Colonic mucosa (tissue), 4 donors: ENCODE data around the gene REM2. TPM values are rescaled to one million over a fixed set of nuclear protein-coding genes. Genes with fewer than 3 reads are reported as not detected.

Experiments
- DNase-seq: peaks from one replicate; pipeline ENCODE4 v3.0.0-alpha.2; 2020
- H3K27ac ChIP-seq: fragments of 200-600 bp; one replicate; pipeline ENCODE4 v1.8.0; 2021
- H3K27me3 ChIP-seq: fragments of 200-600 bp; one replicate; pipeline ENCODE4 v1.8.0; 2021
- H3K36me3 ChIP-seq: fragments of 200-600 bp; one replicate; pipeline ENCODE4 v1.8.0; 2021
- H3K4me1 ChIP-seq: fragments of 200-600 bp; one replicate; pipeline ENCODE4 v1.8.0; 2021; ENCODE audit warnings: mild to moderate bottlenecking
- H3K4me3 ChIP-seq: fragments of 200-600 bp; one replicate; pipeline ENCODE4 v1.8.0; 2021
- H3K9ac ChIP-seq, 2 donors: one replicate each; pipeline ENCODE4 v1.7.0; 2013; ENCODE audit warnings: control low read depth in 2 of 2, low read depth in 2 of 2, low read length in 2 of 2
- H3K9me3 ChIP-seq: fragments of 200-600 bp; one replicate; pipeline ENCODE4 v1.8.0; 2021
- intact Hi-C: fragments of 100-400 bp; cut with DNase I; formaldehyde crosslinking; loops from one replicate; pipeline ENCODE4 v1.14.1; 2022
- total RNA-seq, 2 donors: library from RNA; stranded (reverse); fragmentation: NEBNext Ultra II Directional in 1 of 2; extraction: Animal tissue kit (Norgen Biotek cat#: 25700) in 1 of 2; gene quantifications; one replicate each; pipeline ENCODE4 v1.2.1, GENCODE V29; 2021
- TF ChIP-seq, protein P1 (sequence below): fragments of 200-600 bp; IDR thresholded peaks from one replicate; pipeline ENCODE4 v1.8.0; 2022; ENCODE audit warnings: antibody characterized with exemption, mild to moderate bottlenecking
- donor health status: healthy.
- donor health status: DM: no; HTN: no; CAD: no.
- donor health status: DM: no; HTN: no; CAD: no.

REM2 gene
- total RNA-seq, 2 donors from 2014 or later = 0.24 to 0.30 TPM

DNA sequence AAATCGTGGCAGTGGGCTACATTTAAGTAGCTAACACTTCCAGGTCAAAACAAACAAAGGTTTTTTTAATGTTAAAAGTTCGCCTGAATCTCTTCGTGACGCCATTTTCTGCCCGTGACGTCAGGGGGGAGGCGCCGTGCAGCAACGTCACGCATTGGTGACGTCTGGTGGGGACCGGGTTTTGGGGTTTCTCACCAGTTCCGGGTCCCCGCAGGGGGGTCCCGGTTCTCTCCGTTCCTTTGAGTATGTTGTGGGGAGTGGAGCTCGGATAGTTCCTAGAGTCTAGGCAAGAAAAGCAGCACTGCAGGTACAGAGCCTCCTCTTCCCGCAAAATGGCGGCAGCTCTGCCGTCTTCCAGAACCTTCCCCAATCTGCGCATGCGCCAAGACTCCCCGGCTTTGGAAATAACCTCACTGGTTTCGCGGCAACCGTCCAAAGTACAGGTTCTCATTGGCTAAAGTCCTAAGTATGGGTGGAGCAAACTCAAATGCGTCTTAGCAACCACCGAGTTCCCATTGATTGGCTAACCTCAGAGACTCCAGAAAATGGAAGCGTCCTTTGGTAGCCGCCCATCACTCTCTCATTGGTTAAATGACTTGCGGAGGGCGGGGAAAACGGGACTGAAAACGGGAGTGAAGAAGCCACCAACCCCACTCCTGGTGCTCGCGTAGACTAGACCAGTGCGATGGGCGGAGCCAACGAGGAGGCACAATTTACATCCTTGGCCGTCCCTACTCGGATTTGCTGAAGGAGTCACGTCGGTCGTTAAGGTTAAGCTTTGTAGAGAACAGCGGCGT lies 36.0 kb downstream of the REM2 start, which contains the start of gene RBM23:
Gene RBM23 (minus strand): TSS at position 346 of the 797 bp plus-strand sequence.
- H3K4me3 ChIP-seq = peak within 1 kb of the TSS; percentile 52
- peak within 1 kb of the TSS; percentile 91 to 94 for H3K9ac ChIP-seq
- peak; percentile 100 for DNase-seq
- peak within 1 kb of the TSS; percentile 86 for H3K27ac ChIP-seq
- H3K27me3 ChIP-seq = no peaks in the 10 kb centered on the region
- intact Hi-C loops = no loop called here
- TF ChIP-seq, protein P1, sequence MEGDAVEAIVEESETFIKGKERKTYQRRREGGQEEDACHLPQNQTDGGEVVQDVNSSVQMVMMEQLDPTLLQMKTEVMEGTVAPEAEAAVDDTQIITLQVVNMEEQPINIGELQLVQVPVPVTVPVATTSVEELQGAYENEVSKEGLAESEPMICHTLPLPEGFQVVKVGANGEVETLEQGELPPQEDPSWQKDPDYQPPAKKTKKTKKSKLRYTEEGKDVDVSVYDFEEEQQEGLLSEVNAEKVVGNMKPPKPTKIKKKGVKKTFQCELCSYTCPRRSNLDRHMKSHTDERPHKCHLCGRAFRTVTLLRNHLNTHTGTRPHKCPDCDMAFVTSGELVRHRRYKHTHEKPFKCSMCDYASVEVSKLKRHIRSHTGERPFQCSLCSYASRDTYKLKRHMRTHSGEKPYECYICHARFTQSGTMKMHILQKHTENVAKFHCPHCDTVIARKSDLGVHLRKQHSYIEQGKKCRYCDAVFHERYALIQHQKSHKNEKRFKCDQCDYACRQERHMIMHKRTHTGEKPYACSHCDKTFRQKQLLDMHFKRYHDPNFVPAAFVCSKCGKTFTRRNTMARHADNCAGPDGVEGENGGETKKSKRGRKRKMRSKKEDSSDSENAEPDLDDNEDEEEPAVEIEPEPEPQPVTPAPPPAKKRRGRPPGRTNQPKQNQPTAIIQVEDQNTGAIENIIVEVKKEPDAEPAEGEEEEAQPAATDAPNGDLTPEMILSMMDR = no peak
- H3K9me3 ChIP-seq = no peaks in the 10 kb centered on the region
- peaks cover 9% of the 10 kb centered on the region for H3K4me1 ChIP-seq
- H3K36me3 ChIP-seq = no peaks in the 10 kb centered on the region

DNA sequence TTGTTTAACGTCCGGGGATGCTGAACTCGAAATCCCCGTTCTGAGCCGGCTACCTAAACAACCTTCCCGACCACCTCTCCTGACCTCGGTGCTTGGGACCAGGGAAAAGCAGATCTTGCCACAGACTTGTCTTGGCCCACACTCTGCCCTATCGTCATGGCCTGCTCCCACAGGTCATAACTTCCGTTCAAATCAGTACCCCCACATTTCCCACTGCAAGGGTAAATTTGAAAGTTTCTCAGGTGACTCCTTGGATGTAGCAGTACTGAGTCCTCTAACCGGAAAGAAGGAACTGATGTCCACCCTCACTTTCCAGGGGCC lies 36.5 kb downstream of the REM2 start:
- DNase-seq = no peak
- Histone ChIP-seq H3K27me3 (no peaks in the 10 kb centered on the region), H3K27ac (peak overlapping the region; percentile 62), H3K4me3 (peak overlapping the region; percentile 12), H3K9me3 (no peaks in the 10 kb centered on the region), H3K9ac (peak overlapping the region; percentile 45 to 91), H3K36me3 (peaks cover 5% of the 10 kb centered on the region), H3K4me1 (peaks cover 9% of the 10 kb centered on the region)
- intact Hi-C loops = no loop called here
- TF ChIP-seq, protein P1 = no peak

DNA sequence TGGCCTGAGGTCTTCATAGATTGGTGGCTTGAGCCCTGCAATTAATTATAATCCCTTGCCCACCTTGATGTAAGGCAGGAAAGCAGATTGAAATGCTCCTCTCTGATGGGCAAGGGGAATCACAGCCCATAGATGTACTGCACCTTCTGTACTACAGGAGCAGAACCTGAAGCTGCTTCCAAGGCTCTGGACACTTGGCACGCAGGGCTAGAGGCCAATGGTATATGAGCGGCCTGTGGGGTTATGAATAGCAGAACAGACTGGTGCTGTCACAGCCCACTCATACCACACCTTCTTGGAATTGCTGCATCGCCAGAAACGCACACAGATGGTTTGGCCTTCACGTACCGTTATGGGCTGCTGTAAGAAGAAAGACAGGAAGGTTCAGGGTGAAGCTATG lies 37.7 kb downstream of the REM2 start:
- H3K9ac ChIP-seq = no peak overlapping the region
- H3K27me3 ChIP-seq = no peaks in the 10 kb centered on the region
- H3K9me3 ChIP-seq = no peaks in the 10 kb centered on the region
- intact Hi-C loops = no loop called here
- DNase-seq = no peak
- no peak overlapping the region for H3K27ac ChIP-seq
- H3K4me3 ChIP-seq = no peak overlapping the region
- peaks cover 9% of the 10 kb centered on the region for H3K4me1 ChIP-seq
- peaks cover 9% of the 10 kb centered on the region for H3K36me3 ChIP-seq
- TF ChIP-seq, protein P1 = no peak

DNA sequence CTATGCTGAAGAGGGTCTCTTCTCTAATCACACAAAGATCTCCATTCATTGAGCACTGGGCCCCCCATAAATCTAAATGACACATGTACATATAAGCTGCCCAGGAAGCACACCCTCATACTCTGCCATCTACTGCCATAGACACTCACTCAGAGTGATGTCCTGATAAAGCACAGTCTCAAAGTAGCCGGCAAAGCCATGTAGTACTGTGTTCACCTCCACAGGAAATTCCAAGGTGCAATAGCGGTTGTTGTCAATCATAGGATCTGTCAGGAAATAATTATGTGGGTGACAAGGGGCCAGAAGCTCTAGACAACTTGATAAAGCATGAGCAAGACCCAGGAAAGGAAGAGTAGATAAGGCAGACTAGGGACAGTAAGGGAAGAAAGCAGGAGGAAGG lies 39.3 kb downstream of the REM2 start:
- H3K27ac ChIP-seq = no peak overlapping the region
- H3K9me3 ChIP-seq = no peaks in the 10 kb centered on the region
- H3K36me3 ChIP-seq = peaks cover 9% of the 10 kb centered on the region
- H3K4me3 ChIP-seq = no peak overlapping the region
- peaks cover 7% of the 10 kb centered on the region for H3K4me1 ChIP-seq
- no peak for DNase-seq
- TF ChIP-seq, protein P1 = no peak
- H3K27me3 ChIP-seq = no peaks in the 10 kb centered on the region
- intact Hi-C loops = no loop called here
- H3K9ac ChIP-seq = no peak overlapping the region

DNA sequence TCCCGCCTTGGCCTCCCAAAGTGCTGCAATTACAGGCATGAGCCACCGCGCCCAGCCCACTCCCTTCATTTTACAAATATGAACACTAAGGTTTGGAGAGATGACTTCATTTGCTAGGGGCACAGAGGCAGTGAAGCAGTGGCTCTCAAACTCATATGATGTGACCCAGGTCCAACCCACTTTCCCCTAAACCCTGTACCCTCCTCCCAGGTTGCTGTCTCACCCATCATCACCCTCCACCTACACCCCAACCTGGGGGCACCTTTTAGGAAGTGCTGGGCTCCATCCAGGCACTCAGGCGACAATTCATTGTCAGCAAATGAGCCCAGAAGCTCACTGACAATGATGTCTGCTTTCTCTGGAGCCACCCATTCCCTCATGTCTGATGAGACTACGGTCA lies 40.7 kb downstream of the REM2 start:
- H3K4me3 ChIP-seq = no peak overlapping the region
- TF ChIP-seq, protein P1 = no peak
- H3K36me3 ChIP-seq = peaks cover 9% of the 10 kb centered on the region
- H3K9me3 ChIP-seq = no peaks in the 10 kb centered on the region
- H3K27me3 ChIP-seq = no peaks in the 10 kb centered on the region
- no peak overlapping the region for H3K9ac ChIP-seq
- no peak overlapping the region for H3K27ac ChIP-seq
- H3K4me1 ChIP-seq = no peaks in the 10 kb centered on the region
- DNase-seq = no peak
- intact Hi-C loops = no loop called here
